HCT116 (cell line): ENCODE data around the gene COL5A1. TPM values are rescaled to one million over a fixed set of nuclear protein-coding genes. Genes with fewer than 3 reads are reported as not detected.

Experiments
- ATAC-seq: fragments of 200-7000 bp; cut with Tn5 transposase; 2 replicates; pipeline ENCODE4 v1.9.1; 2020; ENCODE audit warnings: mild to moderate bottlenecking, moderate library complexity
- BruUV-seq: library from RNA; stranded (reverse); fragments of 400-500 nt; replicated peaks from 2 replicates; lab custom pipeline; 2021; lab: Mats Ljungman, UMichigan
- CTCF ChIA-PET: fragments of 300-600 bp; sonication (Branson Sonifier 250); formaldehyde crosslinking; loops from one replicate; lab custom pipeline; 2021; ENCODE audit warnings: antibody characterized with exemption; lab: Charles Lee
- POLR2A ChIA-PET: fragments of 300-600, 350-600 bp; sonication (Branson Sonifier 250); formaldehyde crosslinking; loops from one replicate; lab custom pipeline; 2021; ENCODE audit warnings: antibody characterized with exemption; lab: Charles Lee
- RAD21 ChIA-PET, 2 experiments: fragments of 300-600 bp; sonication (Branson Sonifier 250); formaldehyde crosslinking; loops; one replicate each; lab custom pipeline; 2023; ENCODE audit warnings: low total read pairs in 2 of 2; ENCODE audit not compliant: uncharacterized antibody in 2 of 2, unreplicated experiment in 2 of 2, low non-redundant PET in 1 of 2; lab: Charles Lee
- DNase-seq: peaks from one replicate; pipeline ENCODE4 v3.0.0-alpha.2; 2010; ENCODE audit warnings: low read depth, low spot score
- H2AFZ ChIP-seq: fragments of 200-600 bp; shearing (Covaris generic), sonication (generic); 2 replicates; pipeline ENCODE4 v1.6.1; 2017; ENCODE audit warnings: low read depth, mixed run types, mixed read lengths, antibody characterized with exemption, low read length; ENCODE audit not compliant: poor library complexity, severe bottlenecking
- H3K27ac ChIP-seq: 2 replicates; pipeline ENCODE4 v1.5.1; 2012; ENCODE audit warnings: low read depth, low read length
- H3K27me3 ChIP-seq: fragments of 200-600 bp; sonication (generic); 2 replicates; pipeline ENCODE4 v1.6.1; 2016; ENCODE audit warnings: mixed run types, low read length, mixed read lengths; ENCODE audit not compliant: insufficient read depth
- H3K36me3 ChIP-seq, 2 experiments: fragments of 200-500 bp in 1 of 2; fragments of 200-600 bp in 1 of 2; sonication (Bioruptor generic) in 1 of 2; sonication (generic) in 1 of 2; 2 replicates each; pipeline versions ENCODE4 v1.5.1 to v1.6.1; 2014 to 2016; ENCODE audit warnings: low read length in 2 of 2, inconsistent platforms in 1 of 2, mixed read lengths in 1 of 2, mixed run types in 1 of 2; ENCODE audit not compliant: insufficient read depth in 2 of 2, control insufficient read depth in 1 of 2
- H3K4me1 ChIP-seq, 2 experiments: fragments of 200-600 bp in 1 of 2; sonication (generic) in 1 of 2; 2 replicates each; pipeline versions ENCODE4 v1.5.1 to v1.6.1; 2012 to 2017; ENCODE audit warnings: low read length in 2 of 2, inconsistent platforms in 1 of 2, mild to moderate bottlenecking in 1 of 2, mixed read lengths in 1 of 2, mixed run types in 1 of 2, moderate library complexity in 1 of 2; ENCODE audit not compliant: insufficient read depth in 2 of 2, control insufficient read depth in 1 of 2
- H3K4me2 ChIP-seq: fragments of 200-600 bp; sonication (generic); 2 replicates; pipeline ENCODE4 v1.6.1; 2017; ENCODE audit warnings: mixed run types, low read length, mixed read lengths
- H3K4me3 ChIP-seq, 2 experiments: fragments of 200-600 bp in 1 of 2; sonication (generic) in 1 of 2; replicated peaks in 1 of 2; 2 replicates each; pipeline ENCODE4 v1.5.1; 2011 to 2016; ENCODE audit warnings: low read length in 2 of 2, control low read depth in 1 of 2, low read depth in 1 of 2, mild to moderate bottlenecking in 1 of 2, mixed read lengths in 1 of 2, mixed run types in 1 of 2
- H3K79me2 ChIP-seq: fragments of 200-600 bp; sonication (generic); 2 replicates; pipeline ENCODE4 v1.6.1; 2017; ENCODE audit warnings: mild to moderate bottlenecking, mixed run types, low read length, moderate library complexity, mixed read lengths; ENCODE audit not compliant: insufficient read depth
- H3K9ac ChIP-seq: fragments of 200-600 bp; sonication (generic); 2 replicates; pipeline ENCODE4 v1.6.1; 2016; ENCODE audit warnings: low read length, mixed read lengths
- H3K9me2 ChIP-seq: fragments of 200-600 bp; sonication (generic), shearing (Covaris generic); 2 replicates; pipeline ENCODE4 v1.6.1; 2017; ENCODE audit warnings: mixed run types, mild to moderate bottlenecking, moderate library complexity; ENCODE audit not compliant: insufficient read depth
- H3K9me3 ChIP-seq, 2 experiments: fragments of 200-500 bp in 1 of 2; fragments of 200-600 bp in 1 of 2; sonication (Bioruptor generic) in 1 of 2; sonication (generic) in 1 of 2; 2 replicates each; pipeline ENCODE4 v1.6.1; 2014 to 2017; ENCODE audit warnings: low read length in 2 of 2, mixed read lengths in 2 of 2, inconsistent platforms in 1 of 2, low read depth in 1 of 2, mild to moderate bottlenecking in 1 of 2, mixed run types in 1 of 2, moderate library complexity in 1 of 2; ENCODE audit not compliant: control insufficient read depth in 1 of 2, insufficient read depth in 1 of 2
- H4K20me1 ChIP-seq: fragments of 200-600 bp; sonication (generic), shearing (Covaris generic); 2 replicates; pipeline ENCODE4 v1.6.1; 2017; ENCODE audit warnings: mixed run types, mild to moderate bottlenecking, moderate library complexity; ENCODE audit not compliant: insufficient read depth
- EZH2 ChIP-seq: fragments of 200-600 bp; sonication (generic); IDR thresholded peaks from 2 replicates; pipeline ENCODE4 v1.6.1; 2017; ENCODE audit warnings: antibody characterized with exemption, mixed run types
- EZH2phosphoT487 ChIP-seq: fragments of 200-600 bp; IDR thresholded peaks from 2 replicates; pipeline ENCODE4 v1.6.1; 2018; ENCODE audit warnings: antibody characterized with exemption, borderline replicate concordance
- SRF ChIP-seq: IDR thresholded peaks from 2 replicates; pipeline ENCODE4 v1.6.1; 2012; ENCODE audit warnings: low read depth
- ZFX ChIP-seq: fragments of 450-650 bp; IDR thresholded peaks from 2 replicates; pipeline ENCODE4 v1.6.1; 2017
- intact Hi-C: fragments of 100-400 bp; cut with micrococcal nuclease; formaldehyde crosslinking; loops from 2 replicates; pipeline ENCODE4 v1.10.0; 2022
- total RNA-seq: library from RNA; stranded (reverse); gene quantifications from one replicate; pipeline ENCODE4 v1.2.1, GENCODE V29; 2021; ENCODE audit not compliant: unreplicated experiment
- TF ChIP-seq, protein P1 (sequence below): IDR thresholded peaks from 2 replicates; pipeline ENCODE4 v1.6.1; 2012
- TF ChIP-seq, protein P2 (sequence below), 3 experiments: fragments of 200-600 bp in 1 of 3; sonication (generic) in 1 of 3; IDR thresholded peaks in 2 of 3; conservative IDR thresholded peaks in 1 of 3; 2 replicates each; pipeline ENCODE4 v1.5.1; 2012 to 2017; ENCODE audit warnings: low read depth in 2 of 3, low read length in 2 of 3, antibody characterized with exemption in 1 of 3, borderline replicate concordance in 1 of 3, control low read depth in 1 of 3, mild to moderate bottlenecking in 1 of 3, mixed read lengths in 1 of 3, mixed run types in 1 of 3, moderate library complexity in 1 of 3; ENCODE audit not compliant: insufficient read depth in 1 of 3
- TF ChIP-seq, protein P3 (sequence below): IDR thresholded peaks from 2 replicates; pipeline ENCODE4 v1.6.1; 2012

Gene COL5A1
- total RNA-seq, 1 experiment from 2014 or later: 0.30 TPM

DNA sequence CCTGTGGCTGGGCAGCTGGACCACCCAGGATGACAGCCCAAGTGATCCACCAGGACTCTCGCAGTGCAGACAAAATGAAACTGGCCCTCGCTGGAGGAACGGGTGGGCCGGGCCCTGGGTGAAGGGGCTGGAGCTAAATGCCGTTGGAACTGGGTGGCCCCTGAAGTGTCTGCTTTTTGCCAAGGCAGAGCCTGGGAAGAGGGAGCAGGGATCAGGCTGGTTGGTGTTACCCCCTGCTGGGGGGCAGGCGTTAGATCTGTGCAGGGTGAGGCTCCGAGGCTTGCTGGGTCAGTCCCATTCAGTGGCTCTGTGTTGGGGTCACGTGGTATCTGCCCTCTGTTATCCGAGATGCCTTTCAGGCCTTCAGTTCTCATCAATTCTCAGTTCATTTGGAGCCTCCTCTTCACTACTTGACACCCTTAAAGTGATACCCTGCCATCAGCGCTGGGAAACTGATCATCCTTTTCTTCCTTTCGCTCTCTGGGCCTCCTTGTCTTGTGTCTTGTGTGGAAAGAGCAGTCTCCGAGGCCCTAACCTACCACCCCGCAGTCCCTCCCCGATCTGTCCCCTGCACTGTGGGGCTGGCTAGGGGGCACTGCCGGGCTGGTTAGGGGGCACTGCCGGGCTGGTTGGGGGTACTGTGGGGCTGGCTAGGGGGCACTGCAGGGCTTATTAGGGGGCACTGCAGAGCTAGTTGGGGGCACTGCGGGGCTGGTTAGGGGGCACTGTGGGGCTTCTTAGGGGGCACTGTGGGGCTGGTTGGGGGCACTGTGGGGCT, 37.3 kb downstream of the COL5A1 start:
- BruUV-seq: no TSS peak
- Histone ChIP-seq H3K9me2 (no peaks in the 10 kb centered on the region), H3K27ac (no peak overlapping the region), H3K4me3 (no peak overlapping the region), H4K20me1 (no peaks in the 10 kb centered on the region), H3K27me3 (0 out of 2 replicates have a peak, but pooled peaks cover 8% of the 10 kb centered on the region), H3K36me3 (no peaks in the 10 kb centered on the region), H2AFZ (no peak overlapping the region), H3K9me3 (no peaks in the 10 kb centered on the region; a peak in 1 of 4 replicates), H3K4me1 (no peaks in the 10 kb centered on the region), H3K79me2 (no peaks in the 10 kb centered on the region), H3K9ac (no peak overlapping the region), H3K4me2 (no peak overlapping the region)
- ChIA-PET CTCF (no interaction called here), POLR2A (no interaction called here), RAD21 (no interaction called here)
- intact Hi-C loops: no loop called here
- TF ChIP-seq, protein P1, sequence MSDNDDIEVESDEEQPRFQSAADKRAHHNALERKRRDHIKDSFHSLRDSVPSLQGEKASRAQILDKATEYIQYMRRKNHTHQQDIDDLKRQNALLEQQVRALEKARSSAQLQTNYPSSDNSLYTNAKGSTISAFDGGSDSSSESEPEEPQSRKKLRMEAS: no peak
- no peak for TF ChIP-seq ZFX
- TF ChIP-seq EZH2phosphoT487: no peak
- TF ChIP-seq EZH2: no peak
- TF ChIP-seq, protein P2, sequence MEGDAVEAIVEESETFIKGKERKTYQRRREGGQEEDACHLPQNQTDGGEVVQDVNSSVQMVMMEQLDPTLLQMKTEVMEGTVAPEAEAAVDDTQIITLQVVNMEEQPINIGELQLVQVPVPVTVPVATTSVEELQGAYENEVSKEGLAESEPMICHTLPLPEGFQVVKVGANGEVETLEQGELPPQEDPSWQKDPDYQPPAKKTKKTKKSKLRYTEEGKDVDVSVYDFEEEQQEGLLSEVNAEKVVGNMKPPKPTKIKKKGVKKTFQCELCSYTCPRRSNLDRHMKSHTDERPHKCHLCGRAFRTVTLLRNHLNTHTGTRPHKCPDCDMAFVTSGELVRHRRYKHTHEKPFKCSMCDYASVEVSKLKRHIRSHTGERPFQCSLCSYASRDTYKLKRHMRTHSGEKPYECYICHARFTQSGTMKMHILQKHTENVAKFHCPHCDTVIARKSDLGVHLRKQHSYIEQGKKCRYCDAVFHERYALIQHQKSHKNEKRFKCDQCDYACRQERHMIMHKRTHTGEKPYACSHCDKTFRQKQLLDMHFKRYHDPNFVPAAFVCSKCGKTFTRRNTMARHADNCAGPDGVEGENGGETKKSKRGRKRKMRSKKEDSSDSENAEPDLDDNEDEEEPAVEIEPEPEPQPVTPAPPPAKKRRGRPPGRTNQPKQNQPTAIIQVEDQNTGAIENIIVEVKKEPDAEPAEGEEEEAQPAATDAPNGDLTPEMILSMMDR (IDR thresholded peaks at IDR 0.05 in 2 of 3, conservative IDR thresholded peaks at IDR 0.05 in 1 of 3; ENCODE audit: borderline replicate concordance in 1 of 3, insufficient read depth in 1 of 3, low read depth in 2 of 3, low read length in 2 of 3): no peak
- TF ChIP-seq, protein P3, sequence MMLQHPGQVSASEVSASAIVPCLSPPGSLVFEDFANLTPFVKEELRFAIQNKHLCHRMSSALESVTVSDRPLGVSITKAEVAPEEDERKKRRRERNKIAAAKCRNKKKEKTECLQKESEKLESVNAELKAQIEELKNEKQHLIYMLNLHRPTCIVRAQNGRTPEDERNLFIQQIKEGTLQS: no peak
- no peak for TF ChIP-seq SRF
- ATAC-seq (no peak), DNase-seq (no peak)
